AG08396 (cell line): Measurements from ENCODE around the gene FAR1.

ENCODE experiments used
- DNase-seq: peaks from one replicate; pipeline ENCODE4 v3.0.0; 2012; ENCODE audit warnings: low spot score, mixed read lengths

The FAR1 gene

GRCh38 chr11:13777341-13777985, 109.0 kb downstream of the FAR1 start:
- DNase-seq = no peak

- DNase-seq = no peak
Measured at GRCh38 chr11:13778345-13778744, 109.9 kb downstream of the FAR1 start.

GRCh38 chr11:13781153-13781552, 112.7 kb downstream of the FAR1 start:
- DNase-seq = no peak
